ENCODE measurements around the gene SSBP1.
A peak's percentile ranks its signal among the peaks of the same experiment; 100 is the strongest.

DNA sequence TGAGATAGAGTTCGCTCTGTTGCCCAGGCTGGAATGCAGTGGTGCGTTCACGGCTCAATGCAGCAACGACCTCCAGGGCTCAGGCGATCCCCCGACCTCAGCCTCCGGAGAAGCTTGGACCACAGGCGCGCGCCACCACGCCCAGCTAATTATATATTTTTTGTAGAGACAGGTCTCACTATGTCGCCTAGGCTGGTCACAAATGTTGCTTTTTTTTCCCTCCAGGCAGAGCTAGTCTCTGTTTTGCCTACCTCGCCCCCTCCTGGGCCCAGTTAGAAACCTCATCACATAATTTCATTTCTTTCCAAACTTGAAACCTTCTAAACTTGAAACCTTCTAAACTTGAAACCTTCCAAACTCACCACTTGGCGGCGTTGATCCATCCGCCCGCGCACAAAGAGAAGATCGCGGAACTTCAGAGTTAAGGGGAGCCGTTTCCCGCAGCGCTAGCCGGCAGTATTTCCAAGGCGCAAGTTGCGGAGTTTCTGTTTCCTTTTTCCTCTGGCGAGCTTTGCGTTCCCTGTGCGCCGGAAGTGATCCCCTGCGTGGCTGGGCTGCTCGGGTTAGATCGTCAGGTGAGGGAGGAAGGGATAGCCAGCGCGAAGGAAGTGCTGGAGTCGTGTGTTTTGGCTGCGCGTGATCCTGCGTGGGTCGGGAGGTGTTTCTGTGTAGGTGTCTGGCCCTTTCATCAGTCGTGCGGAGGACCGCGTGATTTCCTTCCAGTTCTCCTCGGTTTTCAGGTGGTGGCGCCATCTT lies at the start of gene SSBP1:
- no peak for TF ChIP-seq EZH2phosphoT487 (IDR thresholded peaks at IDR 0.05)
- TF ChIP-seq, protein P1, sequence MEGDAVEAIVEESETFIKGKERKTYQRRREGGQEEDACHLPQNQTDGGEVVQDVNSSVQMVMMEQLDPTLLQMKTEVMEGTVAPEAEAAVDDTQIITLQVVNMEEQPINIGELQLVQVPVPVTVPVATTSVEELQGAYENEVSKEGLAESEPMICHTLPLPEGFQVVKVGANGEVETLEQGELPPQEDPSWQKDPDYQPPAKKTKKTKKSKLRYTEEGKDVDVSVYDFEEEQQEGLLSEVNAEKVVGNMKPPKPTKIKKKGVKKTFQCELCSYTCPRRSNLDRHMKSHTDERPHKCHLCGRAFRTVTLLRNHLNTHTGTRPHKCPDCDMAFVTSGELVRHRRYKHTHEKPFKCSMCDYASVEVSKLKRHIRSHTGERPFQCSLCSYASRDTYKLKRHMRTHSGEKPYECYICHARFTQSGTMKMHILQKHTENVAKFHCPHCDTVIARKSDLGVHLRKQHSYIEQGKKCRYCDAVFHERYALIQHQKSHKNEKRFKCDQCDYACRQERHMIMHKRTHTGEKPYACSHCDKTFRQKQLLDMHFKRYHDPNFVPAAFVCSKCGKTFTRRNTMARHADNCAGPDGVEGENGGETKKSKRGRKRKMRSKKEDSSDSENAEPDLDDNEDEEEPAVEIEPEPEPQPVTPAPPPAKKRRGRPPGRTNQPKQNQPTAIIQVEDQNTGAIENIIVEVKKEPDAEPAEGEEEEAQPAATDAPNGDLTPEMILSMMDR (IDR thresholded peaks at IDR 0.05) = peak; percentile 77
- no peak for TF ChIP-seq EZH2 (IDR thresholded peaks at IDR 0.05)

Measured in neural progenitor cell (in vitro differentiated cells).